CD4-positive, alpha-beta T cell treated with Interleukin-15 for 4 hours (primary cell): ENCODE results near the gene FAM90A26.
"Not testable (repeated sequence)": the region's sequence is repeated elsewhere in the genome, so short reads cannot be mapped to it uniquely, and the experiment has no call there.

Experiments
- DNase-seq: peaks from one replicate; pipeline ENCODE4 v3.0.0-alpha.2; 2020; ENCODE audit warnings: low spot score

The FAM90A26 gene

DNA sequence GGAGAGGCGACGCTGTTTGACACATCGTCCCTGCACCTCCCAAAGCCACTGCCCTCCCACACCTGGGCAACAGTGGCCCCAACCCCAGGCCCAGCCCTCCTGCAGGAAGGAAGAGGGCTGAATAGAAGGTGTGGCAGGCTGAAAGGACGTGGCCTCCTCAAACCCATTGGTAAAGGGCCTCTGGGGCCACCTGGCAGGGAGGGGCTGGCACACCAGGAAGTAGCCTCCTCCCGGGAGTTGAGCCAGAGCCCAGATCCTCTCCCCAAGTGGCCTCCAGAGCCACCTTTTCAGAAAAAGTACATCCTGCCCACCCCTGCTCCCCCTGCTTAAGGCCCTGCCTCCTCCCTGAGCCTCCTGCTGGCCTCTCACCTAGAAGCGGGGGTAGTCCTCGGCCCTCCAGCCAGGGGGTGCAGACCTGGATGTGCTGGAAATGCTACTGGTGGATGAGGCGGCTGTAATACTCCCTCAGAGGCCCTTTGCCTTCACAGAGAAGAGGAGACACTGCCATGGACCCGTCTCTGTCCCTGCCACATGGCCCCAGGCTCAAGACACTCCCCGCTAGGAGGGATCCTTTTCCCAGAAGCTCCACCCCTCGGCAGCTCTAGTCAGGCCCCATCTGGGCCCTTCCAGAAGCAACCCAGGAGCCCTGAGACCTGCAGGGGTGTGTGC, at the start of gene FAM90A26:
TSS of gene FAM90A26 (plus strand) at position 619 of the 669 bp plus-strand sequence. CDS start 2,764 bp downstream, outside the sequence.
- not testable (repeated sequence) for DNase-seq

- not testable (repeated sequence) for DNase-seq
Observed at GRCh38 chr4:9122711-9123110, 47.5 kb upstream of the FAM90A26 start.

DNA sequence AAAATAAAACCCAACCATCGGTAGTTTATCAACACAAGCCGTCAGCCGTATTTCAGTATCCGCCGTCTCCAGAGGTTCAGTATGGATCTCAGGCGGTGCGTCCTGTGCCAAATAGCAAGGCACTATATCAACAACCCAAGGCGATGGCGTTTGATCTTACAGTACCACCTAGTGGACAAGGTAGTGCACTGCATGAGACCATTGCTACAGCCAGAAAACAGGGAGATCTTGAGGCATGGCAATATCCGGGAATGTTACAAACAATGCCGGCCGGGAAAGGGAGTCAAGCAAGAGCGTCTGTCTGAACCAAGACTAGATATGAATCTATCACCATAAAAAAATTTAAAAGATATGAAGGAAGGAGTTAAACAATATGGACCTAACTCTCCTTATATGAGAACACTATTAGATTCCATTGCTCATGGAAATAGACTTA, 46.6 kb upstream of the FAM90A26 start:
- DNase-seq: peak; percentile 14

DNA sequence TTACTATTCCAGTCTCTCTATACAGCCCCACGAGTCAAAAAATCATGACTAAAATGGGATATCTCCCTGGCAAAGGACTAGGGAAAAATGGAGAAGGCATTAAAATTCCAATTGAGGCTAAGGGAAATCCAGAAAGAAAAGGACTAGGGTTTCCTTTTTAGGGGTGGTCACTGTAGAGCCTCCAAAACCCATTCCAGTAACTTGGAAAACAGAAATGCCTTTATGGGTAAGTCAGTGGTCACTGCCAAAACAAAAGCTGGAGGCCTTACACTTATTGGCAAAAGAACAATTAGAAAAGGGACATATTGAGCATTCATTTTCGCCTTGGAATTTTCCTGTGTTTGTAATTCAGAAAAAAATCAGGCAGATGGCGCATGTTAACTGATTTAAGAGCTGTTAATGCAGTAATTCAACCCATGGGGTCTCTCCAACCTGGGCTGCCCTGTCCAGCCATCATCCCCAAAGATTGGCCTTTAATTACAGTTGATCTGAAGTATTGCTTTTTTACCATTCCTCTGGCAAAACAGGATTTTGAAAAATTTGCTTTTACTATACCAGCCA, 44.5 kb upstream of the FAM90A26 start:
- DNase-seq: not testable (repeated sequence)

DNA sequence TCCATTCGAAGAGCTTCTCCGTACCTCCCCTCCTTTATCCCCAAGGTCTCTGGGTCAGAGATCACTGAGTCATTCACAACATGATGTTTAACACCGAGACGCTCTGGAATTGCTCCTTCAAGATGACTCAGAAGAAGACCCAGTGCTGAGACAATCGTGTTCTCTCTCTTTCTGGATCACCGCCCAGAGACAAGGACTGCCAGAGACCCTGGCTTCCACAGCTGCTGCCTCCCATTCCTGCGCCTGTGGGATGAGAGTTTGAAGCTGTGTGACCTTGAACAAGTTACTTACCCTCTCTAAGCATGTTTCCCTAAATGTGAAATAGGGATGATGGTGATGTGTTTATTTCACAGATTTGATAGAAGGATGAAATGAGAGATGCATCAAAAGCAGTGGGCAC, 38.8 kb upstream of the FAM90A26 start:
- DNase-seq: not testable (repeated sequence)

DNA sequence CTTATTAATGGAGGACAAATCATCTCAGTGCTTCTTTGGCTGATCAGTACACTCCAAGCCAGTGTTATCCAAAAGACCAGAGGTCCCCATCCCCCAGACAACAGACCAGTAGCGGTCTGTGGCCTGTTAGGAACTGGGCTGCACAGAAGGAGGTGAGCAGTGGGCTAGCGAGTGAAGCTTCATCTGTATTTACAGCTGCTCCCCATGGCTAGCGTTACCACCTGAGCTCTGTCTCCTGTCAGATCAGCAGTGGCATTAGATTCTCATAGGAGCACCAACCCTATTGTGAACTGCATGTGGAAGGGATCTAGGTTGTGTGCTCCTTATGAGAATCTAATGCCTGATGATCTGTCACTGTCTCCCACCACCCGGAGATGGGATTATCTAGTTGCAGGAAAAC, 37.4 kb upstream of the FAM90A26 start:
- DNase-seq: not testable (repeated sequence)

DNA sequence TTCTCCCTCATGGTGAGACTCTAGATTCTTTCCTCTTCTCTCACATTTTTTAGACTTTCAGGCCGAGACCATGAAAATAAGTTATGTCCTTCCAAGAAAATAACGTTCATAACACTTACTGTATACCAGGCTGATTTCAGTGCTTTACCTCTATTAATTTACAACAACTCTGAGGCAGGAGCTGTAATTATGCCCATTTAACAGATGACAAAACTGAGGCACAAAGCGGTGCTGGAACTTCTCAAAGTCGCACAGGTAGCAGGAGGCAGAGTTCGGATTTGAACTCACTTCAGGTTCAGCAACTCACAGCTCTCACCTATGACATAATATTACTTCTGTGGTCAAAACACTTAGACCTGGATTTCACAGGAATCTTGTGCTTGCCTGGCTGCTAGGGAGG, 36.2 kb upstream of the FAM90A26 start:
- not testable (repeated sequence) for DNase-seq

GRCh38 chr4:9134556-9134955, 35.7 kb upstream of the FAM90A26 start:
- DNase-seq: not testable (repeated sequence)

GRCh38 chr4:9141050-9141449, 29.2 kb upstream of the FAM90A26 start:
- DNase-seq: not testable (repeated sequence)

GRCh38 chr4:9142786-9143185, 27.4 kb upstream of the FAM90A26 start:
- DNase-seq: not testable (repeated sequence)

- DNase-seq: no peak
Observed at GRCh38 chr4:9143421-9144080, 26.7 kb upstream of the FAM90A26 start.

DNA sequence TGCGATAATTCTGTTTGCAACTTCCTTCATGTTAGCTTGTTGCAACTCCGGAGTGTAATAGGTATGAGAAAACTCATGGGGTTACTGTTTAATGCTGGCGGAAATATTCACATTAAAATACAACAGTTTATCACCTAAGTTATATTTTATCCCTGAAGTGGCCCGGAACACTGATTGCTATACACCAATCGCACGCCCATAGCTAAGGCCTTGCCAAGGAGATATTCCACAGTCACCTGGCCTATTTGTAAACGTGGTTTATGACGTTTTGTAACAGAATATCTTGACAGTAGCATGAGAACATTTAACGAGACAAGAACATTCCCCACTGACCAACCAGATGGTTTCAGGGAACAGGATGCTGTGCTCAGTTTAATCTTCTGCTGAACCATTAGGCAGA, 23.2 kb upstream of the FAM90A26 start:
- no peak for DNase-seq

DNA sequence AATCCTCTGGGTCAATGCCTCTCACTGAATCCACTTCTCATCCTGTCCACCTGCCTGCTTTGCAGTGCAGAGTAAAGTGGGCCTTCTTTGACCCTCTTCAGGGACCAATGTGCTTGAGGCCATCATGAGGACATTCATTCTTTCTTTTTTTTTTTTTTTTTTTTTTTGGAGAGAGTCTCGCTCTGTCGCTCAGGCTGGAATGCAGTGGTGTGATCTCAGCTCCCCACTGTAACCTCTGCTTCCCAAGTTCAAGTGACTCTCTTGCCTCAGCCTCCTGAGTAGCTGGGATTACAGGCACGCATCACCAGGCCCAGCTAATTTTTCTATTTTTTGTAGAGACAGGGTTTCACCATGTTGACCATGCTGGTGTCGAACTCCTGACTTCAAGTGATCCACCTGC, 22.8 kb upstream of the FAM90A26 start:
- not testable (repeated sequence) for DNase-seq

DNA sequence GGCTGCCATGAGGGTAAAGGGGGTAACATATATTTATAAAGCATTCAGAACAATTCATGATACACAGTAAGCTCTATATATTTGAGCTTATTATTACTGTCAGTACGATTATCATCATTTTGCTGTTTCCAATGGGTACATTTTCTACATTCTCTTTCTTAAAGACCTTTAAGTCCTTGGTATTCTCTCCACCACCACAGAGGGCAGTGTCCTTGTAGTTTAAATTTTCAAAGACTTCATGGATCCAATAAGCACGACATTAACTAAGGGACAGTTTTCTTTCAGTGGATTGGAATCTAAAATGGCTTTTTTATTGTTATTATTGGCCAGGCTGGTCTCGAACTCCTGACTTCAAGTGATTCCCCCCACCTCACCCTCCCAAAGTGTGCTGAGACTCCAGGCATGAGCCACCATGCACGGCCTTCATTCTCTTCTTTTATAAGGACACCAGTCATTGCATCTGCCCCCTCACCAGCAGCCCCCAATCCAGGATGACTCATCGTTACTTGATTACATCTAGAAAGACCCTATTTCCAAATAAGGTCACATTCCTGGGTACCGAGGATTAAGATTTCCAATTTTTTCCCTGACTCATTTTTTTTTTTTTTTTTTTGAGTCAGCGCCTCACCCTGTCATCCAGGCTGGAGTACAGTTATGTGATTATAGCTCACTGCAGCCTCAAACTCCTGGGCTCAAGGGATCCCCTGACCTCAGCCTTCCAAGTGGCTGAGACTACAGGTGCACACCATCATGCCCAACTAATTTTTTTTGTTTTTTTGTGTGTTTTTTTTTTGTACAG, 21.4 kb upstream of the FAM90A26 start:
- not testable (repeated sequence) for DNase-seq

DNA sequence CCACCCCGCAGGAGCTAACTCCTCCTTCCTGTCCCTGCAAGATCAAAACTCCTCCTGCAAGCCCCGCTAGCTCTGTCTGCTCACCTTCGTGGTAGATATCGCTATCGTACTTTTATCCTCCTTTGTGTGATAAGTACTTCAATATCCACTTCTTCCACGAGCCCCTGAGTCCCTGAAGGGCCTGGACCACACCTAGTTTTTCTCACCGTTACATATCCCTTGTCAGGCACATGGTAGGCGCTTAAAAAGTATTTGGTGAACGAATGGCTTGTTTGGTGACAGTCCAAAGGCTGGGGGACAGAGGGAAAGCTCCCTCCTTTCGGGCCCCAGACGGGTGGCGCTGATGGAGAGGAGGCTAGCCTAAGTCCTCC, 18.4 kb upstream of the FAM90A26 start:
- not testable (repeated sequence) for DNase-seq

DNA sequence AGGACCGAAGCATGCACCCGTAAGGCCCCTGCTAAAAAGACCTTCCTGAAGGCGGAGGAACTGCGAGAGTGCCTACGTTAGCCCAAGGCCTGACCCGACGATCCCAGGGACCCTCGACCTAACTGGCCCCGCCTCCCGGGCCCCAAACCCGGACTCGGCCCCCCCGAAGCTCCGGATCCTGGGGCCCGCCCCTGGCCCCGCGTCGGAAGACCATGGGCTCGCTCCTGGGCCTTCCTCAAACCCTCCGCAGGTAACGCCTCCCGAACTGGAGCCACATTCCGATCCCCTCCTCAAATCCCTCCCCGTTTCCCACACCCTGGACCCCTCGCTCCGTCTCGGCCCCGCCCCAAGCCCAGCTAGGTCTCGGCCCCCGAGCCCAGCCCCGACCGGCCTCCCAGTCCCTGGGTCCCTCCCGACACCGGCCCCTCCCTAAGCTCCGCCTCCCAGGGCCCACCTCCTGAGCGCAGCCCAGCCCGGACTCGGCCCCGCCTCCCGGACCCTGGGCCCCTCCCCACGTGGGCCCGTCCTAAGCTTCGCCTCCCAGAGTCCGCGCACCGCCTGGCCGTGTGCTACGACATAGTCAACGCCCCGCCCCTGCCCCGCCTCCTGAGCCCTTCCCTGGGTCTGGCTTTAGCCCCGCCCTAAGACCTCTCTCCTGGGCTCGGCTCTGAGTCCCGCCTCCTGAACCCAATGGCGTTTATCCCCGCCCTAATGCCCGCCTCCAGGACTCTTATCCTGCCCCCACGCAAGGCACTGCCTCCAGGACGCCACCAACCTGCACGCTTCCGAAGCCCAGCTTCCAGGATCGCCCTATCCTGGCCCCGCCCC, 17.8 kb upstream of the FAM90A26 start:
- peak; percentile 98 for DNase-seq

DNA sequence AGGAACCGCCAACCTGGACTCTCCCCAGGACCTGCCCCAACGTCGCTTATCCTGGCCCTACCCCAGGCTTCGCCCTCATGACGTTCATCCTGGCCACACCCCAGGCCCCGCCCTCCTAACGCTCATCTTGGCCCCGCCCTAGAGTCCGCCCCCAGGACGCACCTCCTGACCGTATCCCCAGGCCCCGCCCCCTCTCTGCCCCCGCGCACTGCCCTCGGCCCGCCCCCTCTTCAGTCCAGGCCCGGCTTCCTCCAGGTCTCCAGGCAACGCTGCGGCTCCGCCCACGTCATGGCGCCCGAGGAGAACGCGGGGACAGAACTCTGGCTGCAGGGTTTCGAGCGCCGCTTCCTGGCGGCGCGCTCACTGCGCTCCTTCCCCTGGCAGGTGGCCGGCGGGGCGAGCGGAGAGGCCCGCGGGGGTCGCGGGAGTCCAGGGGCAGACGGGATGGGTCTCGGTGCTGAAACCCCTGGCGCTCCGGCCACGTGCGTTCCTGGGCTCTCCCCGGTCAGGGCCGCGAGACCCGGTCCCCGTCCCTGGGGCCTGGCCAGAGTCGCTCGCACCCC, 17.1 kb upstream of the FAM90A26 start:
- DNase-seq: peak; percentile 97

DNA sequence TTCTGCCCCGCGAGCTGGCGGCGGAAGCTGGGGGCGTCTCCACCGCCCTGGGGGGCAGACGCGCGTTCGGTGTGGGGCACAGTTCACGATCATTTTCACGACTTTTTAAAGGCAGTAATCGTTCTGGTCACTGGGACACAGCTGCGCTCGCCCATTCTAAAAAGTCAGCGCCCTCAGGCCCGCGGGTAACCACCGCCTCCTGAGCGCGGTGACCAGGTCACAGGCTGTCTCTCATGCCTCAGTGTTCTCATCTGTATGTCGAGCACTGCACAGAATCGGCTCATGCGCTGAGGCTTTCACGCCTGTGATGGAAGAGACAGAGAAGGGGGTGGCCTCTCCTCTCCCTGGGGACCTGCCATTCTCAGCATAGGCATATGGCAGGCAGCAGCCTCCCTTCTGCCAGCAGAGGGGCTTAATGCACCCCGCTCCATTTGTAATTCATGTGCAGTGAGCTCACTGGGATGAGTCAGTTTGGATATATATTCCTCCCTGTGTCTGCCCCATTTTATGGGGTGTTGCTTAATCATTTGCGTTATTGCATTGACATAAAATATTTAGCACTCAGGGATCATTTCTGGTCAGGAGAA, 16.5 kb upstream of the FAM90A26 start:
- DNase-seq: not testable (repeated sequence)

GRCh38 chr4:9155101-9155886, 14.9 kb upstream of the FAM90A26 start:
- peak; percentile 23 for DNase-seq

DNA sequence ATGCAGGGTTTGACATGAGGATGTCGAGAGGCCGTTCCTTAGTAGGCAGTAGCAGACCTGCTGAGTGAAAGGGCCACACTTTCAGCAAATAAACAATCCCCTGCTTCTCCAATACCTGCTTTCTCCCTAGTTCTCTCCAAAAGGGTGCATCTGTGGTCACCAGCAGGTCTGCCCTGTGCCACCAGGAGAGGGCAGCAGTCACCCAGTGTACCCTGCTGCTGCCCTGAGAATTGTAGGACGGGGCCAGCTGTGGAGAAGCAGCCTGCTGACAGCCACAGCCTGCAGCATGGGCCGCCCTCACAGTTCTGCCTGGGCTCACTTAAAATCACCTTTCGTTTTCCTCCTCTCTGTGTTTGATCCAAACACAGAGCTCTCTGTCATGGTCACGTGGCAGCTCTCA, 11.8 kb upstream of the FAM90A26 start:
- peak; percentile 27 for DNase-seq
